ENCODE results near the gene SLC45A1. TPM values are rescaled to one million over a fixed set of nuclear protein-coding genes. Genes with fewer than 3 reads are reported as not detected.

The SLC45A1 gene
- total RNA-seq (1 to 10 TPM in 7 of 10 donors, under 1 TPM in 3; 0.53 to 2.7 (median 1.5) TPM), polyA plus RNA-seq (1 to 10 TPM; 3.2 to 4.1 TPM)
- long read RNA-seq, donor 1, partial matches to known transcripts = 0 of 4 reads
- long read RNA-seq, donor 1, other reads (novel, unspliced or antisense) = 1 of 4 reads
- long read RNA-seq, donor 2, partial matches to known transcripts = 1 of 4 reads
- long read RNA-seq, donor 2, other reads (novel, unspliced or antisense) = 1 of 4 reads
- long read RNA-seq, donor 3, partial matches to known transcripts = 0 of 6 reads
- long read RNA-seq, donor 3, other reads (novel, unspliced or antisense) = 1 of 6 reads

DNA sequence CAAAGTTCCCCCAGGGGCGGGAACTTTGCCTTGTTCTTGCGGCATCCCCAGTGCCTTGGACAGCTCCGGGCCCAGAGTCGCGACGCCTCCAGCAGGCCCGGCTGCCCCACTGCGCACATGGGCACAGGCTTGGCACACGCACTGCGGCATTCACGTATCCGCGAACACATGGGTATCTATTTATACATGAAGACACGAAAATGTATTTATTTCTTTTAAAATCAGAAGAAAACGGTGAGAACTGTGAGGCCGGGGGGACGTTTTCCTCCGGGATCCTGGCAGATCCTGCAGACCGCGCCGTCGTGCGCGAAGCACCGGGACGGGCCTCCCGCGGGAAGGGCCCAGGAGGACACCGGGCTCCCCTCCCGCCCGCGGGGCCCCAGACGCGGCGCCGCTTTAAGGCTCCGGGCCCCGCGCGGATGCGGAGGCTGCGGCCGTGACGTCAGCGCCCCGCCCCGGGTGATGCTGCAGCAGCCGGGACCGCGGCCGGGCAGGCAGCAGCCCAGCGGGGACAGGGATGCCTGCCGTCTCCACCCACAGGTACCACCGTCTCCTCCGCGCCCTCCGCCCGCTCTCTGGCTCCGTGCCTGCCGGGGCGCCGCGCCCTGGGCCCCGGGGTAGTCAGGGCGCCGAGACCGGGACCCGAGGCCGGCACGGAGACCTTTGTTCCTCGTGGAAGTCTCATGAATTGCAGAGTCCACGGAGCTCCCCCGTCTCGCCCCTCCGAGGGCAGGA is at the start of gene SLC45A1:
Gene SLC45A1 (plus strand): TSS at position 468 of the 735 bp plus-strand sequence. CDS start 6,216 bp downstream, outside the sequence.
- WGBS, 2 donors = 9 to 10% methylated on average over 71 to 74 of the region's 75 CpGs
- DNase-seq = peak; percentile 80 to 86
- peaks cover 3 to 29% (median 13%) of the 10 kb centered on the region in 9 donors for H3K4me1 ChIP-seq

DNA sequence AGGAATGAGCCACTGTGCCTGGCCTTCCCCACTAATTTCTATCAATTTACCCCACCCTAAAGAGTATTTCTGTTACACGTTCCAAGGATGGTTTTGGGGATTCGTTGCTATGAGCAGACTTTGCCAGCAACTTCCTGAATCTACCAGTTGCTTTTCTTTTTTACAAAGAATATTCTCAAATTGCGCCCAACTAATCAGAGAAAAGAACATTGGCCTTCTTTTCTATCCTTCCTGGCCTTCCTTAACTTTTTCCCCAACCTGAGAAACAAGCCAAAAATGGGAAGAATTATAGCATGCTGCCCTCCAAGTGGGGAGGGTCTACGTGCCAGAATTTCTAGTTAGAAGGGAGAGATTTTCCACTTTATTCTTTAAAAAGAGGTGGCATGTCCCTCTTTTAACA is 44.9 kb upstream of the SLC45A1 start:
- no peak for DNase-seq
- Histone ChIP-seq H3K36me3 (no peaks in the 10 kb centered on the region), H3K9me3 (no peaks in the 10 kb centered on the region), H3K27ac (no peak overlapping the region), H3K4me1 (no peaks in the 10 kb centered on the region), H3K4me3 (no peak overlapping the region), H3K27me3 (peaks cover 0 to 4% (median 0%) of the 10 kb centered on the region in 7 donors)
- intact Hi-C loops (cut with DNase I) = no loop called here
- WGBS, 2 donors = 66 to 76% methylated on average over 4 of the region's 4 CpGs
- TF ChIP-seq, protein P1, sequence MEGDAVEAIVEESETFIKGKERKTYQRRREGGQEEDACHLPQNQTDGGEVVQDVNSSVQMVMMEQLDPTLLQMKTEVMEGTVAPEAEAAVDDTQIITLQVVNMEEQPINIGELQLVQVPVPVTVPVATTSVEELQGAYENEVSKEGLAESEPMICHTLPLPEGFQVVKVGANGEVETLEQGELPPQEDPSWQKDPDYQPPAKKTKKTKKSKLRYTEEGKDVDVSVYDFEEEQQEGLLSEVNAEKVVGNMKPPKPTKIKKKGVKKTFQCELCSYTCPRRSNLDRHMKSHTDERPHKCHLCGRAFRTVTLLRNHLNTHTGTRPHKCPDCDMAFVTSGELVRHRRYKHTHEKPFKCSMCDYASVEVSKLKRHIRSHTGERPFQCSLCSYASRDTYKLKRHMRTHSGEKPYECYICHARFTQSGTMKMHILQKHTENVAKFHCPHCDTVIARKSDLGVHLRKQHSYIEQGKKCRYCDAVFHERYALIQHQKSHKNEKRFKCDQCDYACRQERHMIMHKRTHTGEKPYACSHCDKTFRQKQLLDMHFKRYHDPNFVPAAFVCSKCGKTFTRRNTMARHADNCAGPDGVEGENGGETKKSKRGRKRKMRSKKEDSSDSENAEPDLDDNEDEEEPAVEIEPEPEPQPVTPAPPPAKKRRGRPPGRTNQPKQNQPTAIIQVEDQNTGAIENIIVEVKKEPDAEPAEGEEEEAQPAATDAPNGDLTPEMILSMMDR (IDR thresholded peaks at IDR 0.05) = no peak
- no peak for ATAC-seq

More for the DNA sequence above, at the start of gene SLC45A1:
- Histone ChIP-seq H3K36me3 (no peaks in the 10 kb centered on the region), H3K27me3 (peaks cover 0 to 48% (median 0%) of the 10 kb centered on the region in 7 donors), H3K4me3 (peak within 1 kb of the TSS; percentile 52 to 82 (median 66)), H3K27ac (peak within 1 kb of the TSS in 7 of 10 donors; percentile 7 to 63 (median 50)), H3K9me3 (no peaks in the 10 kb centered on the region)
- TF ChIP-seq, protein P1 (IDR thresholded peaks at IDR 0.05) = no peak
- ATAC-seq = peak; percentile 83 to 95 (median 91)
- intact Hi-C loops (cut with DNase I) = loop anchor here in 7 of 10 donors (1.0 to 10.0 kb wide), 6 partner anchors 291 to 643 kb away; partner anchors contain the start of gene ERRFI1 (in 6 of the 7)

DNA sequence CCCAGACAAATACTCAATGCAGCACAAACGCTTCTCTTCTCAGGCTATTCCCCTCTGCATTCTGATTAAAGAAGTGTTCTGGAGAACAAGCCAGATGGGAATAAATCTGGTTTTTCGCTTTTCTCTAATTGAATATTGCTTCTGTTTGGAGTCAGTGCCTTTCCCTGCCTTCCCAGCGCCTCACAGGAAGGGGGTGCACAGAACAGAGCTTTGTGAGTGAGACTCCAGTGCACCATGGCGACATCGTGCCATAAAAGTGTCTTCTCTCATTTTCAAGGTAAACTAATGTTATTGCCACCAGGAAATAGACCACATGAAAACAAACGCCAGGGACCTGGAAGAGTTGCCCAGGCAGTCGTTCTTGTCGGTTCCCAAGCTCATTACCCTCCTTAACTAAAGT is 43.6 kb upstream of the SLC45A1 start:
- Histone ChIP-seq H3K36me3 (no peaks in the 10 kb centered on the region), H3K4me3 (no peak overlapping the region), H3K27me3 (peaks cover 0 to 4% (median 0%) of the 10 kb centered on the region in 7 donors), H3K27ac (no peak overlapping the region), H3K9me3 (no peaks in the 10 kb centered on the region), H3K4me1 (no peaks in the 10 kb centered on the region)
- 70 to 71% methylated on average over 8 of the region's 8 CpGs for WGBS, 2 donors
- intact Hi-C loops (cut with DNase I) = no loop called here
- TF ChIP-seq, protein P1 (IDR thresholded peaks at IDR 0.05) = no peak
- no peak for DNase-seq
- no peak for ATAC-seq

GRCh38 chr1:8276173-8276914 is 41.6 kb upstream of the SLC45A1 start:
- TF ChIP-seq, protein P1 (IDR thresholded peaks at IDR 0.05) = no peak
- intact Hi-C loops (cut with DNase I) = no loop called here
- 90 to 91% methylated on average over 21 of the region's 21 CpGs for WGBS, 2 donors
- no peaks in the 10 kb centered on the region for H3K4me1 ChIP-seq
- H3K36me3 ChIP-seq = no peaks in the 10 kb centered on the region
- no peak for DNase-seq
- ATAC-seq = no peak
- H3K4me3 ChIP-seq = no peak overlapping the region
- H3K27me3 ChIP-seq = peaks cover 0 to 7% (median 3%) of the 10 kb centered on the region in 7 donors
- H3K27ac ChIP-seq = no peak overlapping the region
- no peaks in the 10 kb centered on the region for H3K9me3 ChIP-seq
